ENCODE data around the gene ZFYVE26.

GRCh38 chr14:67749341-67750084, 66.9 kb downstream of the ZFYVE26 start:
- TF ChIP-seq GATA2 (IDR thresholded peaks at IDR 0.05; ENCODE audit: low read depth, low read length): no peak
- TF ChIP-seq GATA3 (IDR thresholded peaks at IDR 0.05; ENCODE audit: low read depth, low read length): no peak

All from SH-SY5Y (cell line).